HG03558 (cell line): Measurements from ENCODE around the gene KCNA5.

ENCODE experiments used
- ATAC-seq: cut with Tn5 transposase; IDR thresholded peaks from one replicate; pipeline ENCODE4 v1.9.1; 2021; ENCODE audit warnings: moderate number of reproducible peaks; ENCODE audit not compliant: unreplicated experiment; ENCODE audit errors: extremely low read depth

KCNA5 gene

GRCh38 chr12:5043589-5044419 lies at the start of gene KCNA5:
KCNA5 (plus strand) TSS chr12:5043879; CDS start chr12:5044148, 269 bp downstream.
- ATAC-seq = no peak

DNA sequence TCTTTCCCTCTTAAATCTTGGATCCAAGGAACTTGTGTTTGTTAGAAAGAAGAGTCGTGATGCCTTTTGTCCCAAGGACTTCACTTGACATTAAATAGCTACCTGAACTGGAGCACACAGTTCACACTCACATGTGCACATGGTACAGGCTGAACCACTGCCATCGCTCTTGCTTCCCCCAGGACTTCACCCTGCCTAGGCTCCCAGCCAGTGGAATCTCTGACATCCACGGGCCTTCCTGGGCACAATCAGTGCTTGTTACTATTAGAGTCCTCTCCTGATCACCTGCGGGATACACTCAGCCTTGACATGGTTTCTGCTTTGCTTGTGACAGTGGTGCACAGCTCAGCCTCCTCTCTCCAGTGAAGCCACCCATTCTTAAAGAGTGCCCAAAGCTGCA lies 49.1 kb upstream of the KCNA5 start:
- no peak for ATAC-seq

DNA sequence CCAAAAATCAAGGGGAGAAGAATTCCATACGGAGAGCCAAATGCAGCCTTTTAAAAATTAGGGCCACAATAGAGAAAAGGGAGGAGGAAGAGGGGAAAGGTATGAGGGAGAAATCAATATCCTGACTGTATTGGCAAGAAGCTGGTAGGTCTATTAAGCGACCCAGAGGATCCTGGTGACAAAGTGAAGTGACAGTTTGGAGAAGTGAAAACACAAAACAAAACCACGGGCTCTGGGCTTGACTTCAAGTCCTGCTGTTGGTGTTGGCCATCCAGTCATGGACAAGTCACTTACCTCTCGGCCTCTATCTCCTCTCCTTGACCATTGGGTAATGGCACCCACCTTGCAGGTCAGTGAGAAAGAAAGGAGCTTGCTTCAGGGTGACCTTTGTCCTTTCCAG lies 47.0 kb upstream of the KCNA5 start:
- ATAC-seq = no peak

DNA sequence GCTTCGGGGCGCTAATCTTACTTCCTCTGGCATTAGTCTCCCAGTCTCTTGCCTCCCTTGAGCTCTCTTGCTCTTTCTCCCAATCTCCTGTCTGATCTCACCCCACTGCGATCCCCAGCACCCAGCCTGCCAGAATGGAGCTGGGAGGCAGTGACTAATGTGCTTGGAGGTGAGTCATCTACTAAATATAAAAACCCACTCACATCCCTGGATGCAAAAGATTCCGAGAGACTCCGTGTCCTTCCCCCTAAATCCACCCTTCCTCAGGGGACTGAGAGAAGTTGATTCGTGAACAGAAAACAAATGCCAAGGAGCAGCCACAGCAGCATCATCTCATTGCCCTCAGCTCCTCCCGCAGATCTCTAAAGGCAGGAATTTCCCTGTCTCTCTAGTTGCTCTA lies 45.7 kb upstream of the KCNA5 start:
- no peak for ATAC-seq

GRCh38 chr12:5000204-5000603 lies 43.5 kb upstream of the KCNA5 start:
- no peak for ATAC-seq

DNA sequence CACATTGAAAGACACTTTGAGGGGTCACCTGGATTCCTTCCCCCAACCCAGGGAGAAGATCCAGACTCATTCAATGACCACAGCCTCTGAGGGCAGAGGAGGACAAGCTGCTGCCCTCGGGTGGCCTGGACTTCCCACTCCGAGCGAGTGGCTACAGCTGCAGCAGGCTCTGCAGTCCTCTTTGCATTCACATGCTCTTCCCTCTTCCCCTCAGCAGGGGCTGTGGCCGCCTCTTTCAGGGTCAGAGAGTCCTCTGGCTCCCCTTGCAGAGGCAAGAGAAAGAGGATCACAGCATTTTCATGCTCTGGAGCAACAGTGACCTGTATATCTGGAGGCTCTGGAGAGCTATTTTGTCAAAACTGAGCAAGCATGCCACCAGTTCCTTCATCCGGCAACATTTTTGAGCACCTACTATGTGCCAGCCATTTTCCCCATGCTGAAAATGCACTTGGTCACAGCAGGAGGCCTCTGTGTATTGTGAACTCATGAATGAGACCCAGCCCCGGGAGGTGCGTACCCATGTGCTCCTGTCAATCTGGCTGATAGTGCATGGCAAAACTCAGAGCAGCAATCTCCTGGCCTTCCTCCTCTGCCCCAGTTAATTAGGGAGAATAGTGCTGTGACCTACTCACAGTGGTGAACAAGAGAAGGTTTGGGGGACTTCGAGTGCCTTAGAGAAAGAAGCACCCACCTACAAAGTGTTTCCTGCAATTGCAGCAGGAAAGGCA lies 42.9 kb upstream of the KCNA5 start:
- no peak for ATAC-seq

- no peak for ATAC-seq
These were observed 40.5 kb upstream of the KCNA5 start for GRCh38 chr12:5003025-5003666.

GRCh38 chr12:5008661-5009060 lies 35.0 kb upstream of the KCNA5 start:
- ATAC-seq = no peak

DNA sequence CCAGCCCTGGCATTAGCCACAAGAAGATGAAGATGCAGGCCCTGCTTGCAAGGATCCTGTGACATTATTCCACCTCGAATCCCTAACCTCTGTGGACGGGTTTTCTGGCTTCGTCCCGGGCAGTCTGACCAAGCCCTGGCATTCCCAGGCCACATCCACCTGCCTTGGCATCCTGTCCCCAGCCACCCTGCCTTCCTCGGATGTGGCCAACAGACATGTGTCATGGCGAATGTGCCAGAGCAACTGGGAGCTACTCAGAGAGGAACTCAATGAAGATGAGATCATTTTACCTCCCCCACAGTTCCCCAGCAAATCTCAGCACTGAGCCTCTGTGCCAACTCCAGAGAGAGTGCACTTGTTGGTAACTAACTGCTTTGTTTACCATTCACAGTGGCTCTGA lies 33.5 kb upstream of the KCNA5 start:
- no peak for ATAC-seq

DNA sequence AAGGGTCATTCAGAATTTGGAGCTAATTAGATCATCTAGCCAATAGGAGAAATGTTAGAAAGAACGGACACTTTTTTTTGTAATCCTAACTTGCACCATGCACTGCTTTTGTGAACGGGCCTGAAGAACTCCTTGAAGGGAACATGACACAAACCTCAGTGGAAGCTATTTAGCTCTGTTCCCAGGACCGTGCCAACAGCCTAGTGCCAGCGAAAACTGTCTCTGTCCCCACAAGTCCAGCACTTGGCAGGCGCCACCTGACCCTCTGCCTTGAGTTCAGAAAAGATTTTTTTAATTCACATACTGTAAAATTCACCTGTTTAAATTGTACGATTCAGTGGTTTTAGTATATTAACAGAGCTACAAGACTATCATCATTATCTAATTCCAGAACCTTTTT lies 31.3 kb upstream of the KCNA5 start:
- no peak for ATAC-seq

DNA sequence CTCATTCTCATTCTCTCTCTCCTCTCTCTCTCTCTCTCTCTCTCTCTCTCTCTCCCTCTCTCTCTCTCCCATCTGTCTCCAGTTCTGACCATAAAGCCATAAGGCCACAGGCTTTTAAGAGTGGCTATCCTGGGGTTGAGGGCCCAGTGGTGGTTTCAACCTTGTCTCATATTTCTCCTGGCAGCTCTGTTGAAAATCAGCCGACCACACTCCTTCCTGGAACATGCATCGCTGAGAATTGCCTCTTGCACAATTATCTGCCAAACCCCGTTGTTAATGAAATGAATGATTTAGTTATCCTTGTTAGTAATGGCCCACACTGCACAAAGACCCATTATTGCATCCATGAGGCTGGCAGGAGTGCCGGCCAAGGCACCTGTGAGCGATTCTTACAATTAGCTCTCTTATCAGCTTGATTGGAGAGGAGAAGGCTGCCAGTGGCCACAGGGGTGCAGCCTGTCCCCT lies 30.4 kb upstream of the KCNA5 start:
- ATAC-seq = no peak

DNA sequence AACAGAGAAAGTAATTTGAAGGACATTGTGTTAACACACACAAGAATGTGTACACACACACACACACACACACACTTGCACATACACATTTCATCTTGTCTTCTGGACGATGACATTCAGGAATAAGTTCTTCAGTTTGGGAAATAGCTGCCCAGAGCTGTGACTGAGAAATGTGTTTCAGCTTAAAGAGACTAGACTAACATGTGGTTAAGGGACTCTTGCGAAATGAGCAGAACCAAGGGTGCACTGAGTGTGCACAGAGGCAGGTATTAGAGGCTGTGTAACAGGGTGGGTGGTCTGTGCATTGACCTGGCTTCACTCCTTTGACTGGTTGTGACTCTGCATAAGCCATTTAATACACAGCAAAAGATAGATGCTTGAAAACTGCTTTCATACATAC lies 29.4 kb upstream of the KCNA5 start:
- no peak for ATAC-seq

DNA sequence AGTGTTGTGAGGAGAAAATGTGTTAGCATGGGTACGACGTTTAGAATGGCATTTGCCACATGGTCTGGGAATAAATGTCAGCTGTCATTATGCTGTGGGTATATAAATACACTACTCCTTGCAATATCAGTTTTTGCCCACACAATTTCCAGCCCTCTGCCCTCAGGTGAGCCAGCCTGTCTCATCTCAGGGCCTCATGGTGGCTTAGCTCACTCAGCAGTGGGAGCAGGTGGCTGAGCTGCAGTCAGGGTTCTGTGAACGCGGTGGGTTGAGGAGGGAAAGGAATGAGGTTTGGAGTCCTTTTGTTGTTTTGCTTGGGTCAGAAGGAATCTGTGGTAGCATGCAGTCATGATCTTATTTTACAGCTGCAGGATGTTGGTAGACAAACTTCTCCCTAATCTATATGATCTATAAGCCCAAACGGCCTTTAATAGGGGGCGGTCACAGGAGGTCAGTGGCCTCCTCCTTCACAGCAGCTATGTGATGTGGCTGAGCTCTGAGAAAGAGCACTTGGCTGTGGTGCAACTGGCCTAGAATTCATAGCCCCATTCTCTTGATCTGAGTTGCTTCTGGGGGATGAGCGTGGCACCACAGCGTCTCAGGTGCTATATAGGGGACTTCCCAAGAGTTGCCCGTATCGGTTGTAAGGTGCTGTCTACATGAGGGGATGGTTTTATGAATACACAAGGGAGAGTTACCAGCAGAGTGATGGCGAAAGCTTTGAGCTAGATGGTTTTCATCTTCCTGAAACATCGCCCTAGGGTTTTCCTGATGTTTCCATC lies 27.8 kb upstream of the KCNA5 start:
- no peak for ATAC-seq

DNA sequence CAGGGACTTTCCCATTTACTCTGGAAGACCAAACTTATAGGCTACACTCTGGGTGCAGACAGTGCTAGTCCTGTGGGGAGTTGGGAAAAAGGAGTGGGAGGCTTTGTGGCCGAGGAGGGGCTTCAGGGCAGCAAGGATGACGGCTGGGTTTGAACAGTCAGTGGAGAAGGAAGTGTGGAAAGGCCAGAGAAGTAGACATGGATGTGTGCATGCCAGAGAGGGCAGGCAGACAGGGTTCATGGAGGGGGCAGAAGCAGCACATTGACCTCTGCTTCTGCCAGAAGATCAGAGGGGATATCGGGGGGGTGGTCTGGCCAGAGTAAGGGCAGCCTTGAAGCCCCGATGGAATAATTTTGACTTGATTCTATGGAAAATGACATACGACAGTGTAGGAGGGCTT lies 27.2 kb upstream of the KCNA5 start:
- ATAC-seq = no peak

DNA sequence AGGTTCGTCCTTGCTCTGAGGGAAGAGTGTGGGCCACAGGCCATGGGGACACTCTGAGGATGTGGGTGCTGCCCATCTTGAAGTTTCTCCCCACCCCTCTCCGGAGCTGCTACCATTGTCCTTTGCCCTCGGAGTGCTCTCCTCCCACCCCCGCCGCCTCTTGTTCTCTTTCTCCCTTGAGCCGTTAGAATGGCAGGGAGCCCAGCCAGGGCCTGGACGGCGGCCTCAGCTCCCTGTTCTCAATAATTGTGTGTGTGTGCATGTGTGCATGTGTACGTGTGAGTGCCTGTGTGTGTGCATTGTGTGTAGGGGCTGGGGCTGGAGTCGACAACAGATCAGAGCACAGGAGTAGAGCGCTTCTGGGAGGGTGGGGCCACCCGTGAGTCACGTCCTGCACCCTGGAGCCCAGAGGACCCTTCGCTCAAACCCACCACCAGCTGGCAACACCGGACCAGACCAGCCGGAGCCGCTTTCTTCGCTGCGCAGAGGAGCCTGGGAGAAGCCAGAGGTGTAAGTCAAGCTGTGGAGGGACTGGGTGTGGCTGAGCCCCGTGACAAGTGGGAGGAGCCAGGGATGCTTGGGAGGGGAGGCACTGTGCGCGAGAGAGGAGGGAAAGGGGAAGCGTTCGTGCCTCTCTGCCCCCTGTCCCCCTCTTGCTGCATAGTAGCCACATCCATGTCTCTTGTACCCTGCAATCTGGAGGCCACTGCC lies 25.9 kb upstream of the KCNA5 start:
- ATAC-seq = no peak

DNA sequence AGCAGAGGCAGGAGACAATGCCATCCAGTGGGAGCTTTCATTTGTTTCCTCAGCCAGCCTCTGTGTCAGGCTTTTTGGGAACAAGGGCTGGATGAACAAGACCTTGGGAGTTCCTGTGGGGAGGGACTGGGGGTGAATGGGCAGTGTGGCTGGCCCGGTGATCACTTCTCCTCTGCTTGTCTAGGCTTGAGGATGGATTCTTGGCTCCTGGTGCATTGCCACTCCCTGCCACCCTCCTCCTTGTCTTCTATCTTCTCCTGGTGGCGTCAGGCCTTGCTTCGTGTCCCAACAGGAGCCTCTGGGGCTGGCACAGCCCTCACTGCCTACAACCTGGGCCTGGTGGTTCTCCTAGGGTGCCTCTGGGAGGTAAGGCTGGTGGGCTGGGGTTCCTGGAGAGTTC lies 25.0 kb upstream of the KCNA5 start:
- no peak for ATAC-seq

- ATAC-seq = no peak
These were observed 21.7 kb upstream of the KCNA5 start for GRCh38 chr12:5022025-5022424.

DNA sequence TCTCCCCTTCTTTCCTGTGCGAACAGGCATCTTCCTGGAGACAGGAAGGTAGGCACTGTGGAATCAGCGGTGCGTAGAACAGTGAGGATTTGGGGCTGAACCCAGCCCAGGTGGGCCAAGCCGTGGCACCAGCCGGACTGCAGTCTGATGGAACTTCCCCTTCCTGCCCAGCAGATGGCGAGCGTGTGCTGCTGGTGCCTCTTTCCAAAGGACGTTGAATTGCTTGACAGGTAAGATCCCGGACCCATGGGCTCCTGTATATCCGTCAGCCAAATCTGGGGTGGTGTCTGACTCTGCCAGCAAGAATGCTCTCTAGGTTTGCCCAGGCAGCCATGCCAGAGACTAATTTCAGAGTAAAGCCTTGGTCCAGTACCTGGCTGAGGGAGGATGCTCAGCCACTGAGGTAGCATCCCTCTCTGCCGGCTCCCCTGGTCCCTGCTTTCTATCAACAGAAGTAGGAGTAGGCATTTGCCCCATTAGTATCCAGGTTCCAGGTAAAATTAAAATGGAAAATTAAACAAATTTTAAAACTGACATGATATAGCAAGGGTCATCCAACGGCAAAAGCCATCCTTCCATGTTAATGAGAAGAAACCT lies 21.1 kb upstream of the KCNA5 start:
- no peak for ATAC-seq

DNA sequence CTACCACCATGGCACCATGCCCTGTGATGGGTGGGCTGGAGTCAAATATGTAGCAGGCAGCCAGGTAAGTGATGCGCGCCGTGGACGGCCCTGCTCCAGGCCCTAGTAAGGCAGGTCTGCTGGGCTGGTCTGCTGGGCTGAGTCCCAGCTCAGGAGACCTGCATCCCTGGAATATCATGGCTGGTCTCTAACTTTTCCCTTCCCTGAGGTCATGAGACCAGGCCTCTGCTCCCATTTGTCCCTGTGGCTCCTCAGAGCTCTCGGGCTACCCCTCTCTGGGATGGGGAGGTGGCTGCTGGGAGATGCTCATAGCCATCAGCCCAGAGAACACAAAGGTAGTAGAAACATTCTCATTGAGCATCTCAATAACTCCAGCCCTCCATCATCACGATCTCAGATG lies 19.8 kb upstream of the KCNA5 start:
- no peak for ATAC-seq
